ENCODE data around the gene HGF. TPM values are rescaled to one million over a fixed set of nuclear protein-coding genes. Genes with fewer than 3 reads are reported as not detected.
A peak's percentile ranks its signal among the peaks of the same experiment; 100 is the strongest.

HGF gene
- total and polyA plus RNA-seq, 2 of the 13 experiments (the other 11 are each of a cell fraction or from before 2014, with no cell fraction given) = not detected

DNA sequence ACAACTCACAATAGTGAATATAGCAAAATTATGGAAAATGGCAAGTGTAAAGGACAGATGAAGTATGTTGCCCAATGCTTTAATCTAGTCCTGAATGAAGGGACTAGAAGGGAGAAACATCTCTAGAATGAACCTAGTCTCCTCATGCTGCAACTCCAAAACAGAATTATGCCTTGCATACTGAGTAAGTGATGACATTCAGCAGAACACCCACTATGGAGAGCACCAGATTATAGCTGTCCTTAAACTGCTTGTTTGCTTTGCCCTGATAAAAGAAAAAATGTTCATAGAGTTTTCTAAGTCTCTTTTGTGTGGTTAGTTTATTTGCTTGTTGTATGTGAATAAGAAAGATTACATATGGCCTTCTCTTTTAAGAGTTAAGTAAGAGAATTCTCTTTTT, 7.8 kb upstream of the HGF start:
- Histone ChIP-seq H3K4me3 (replicated peaks in 1 of 3; ENCODE audit: insufficient read depth in 1 of 3, low read depth in 2 of 3, low read length in 3 of 3) (no peak overlapping the region), H3K36me3 (replicated peaks in 1 of 2; ENCODE audit: control insufficient read depth in 1 of 2, insufficient read depth in 2 of 2, low read length in 2 of 2) (no peaks in the 10 kb centered on the region), H3K4me1 (ENCODE audit: insufficient read depth, low read length) (no peaks in the 10 kb centered on the region), H4K20me1 (ENCODE audit: insufficient read depth, low read length) (no peaks in the 10 kb centered on the region), H3K27ac (ENCODE audit: extremely low read length, insufficient read depth, low read length) (no peak overlapping the region), H3K27me3 (ENCODE audit: control insufficient read depth in 1 of 2, insufficient read depth in 2 of 2, low read length in 2 of 2) (no peaks in the 10 kb centered on the region), H3K79me2 (ENCODE audit: insufficient read depth, low read length) (no peaks in the 10 kb centered on the region), H2AFZ (ENCODE audit: low read length) (no peak overlapping the region), H3K4me2 (ENCODE audit: low read depth, low read length) (no peak overlapping the region), H3K9me3 (ENCODE audit: low read length) (no peaks in the 10 kb centered on the region), H3K9ac (ENCODE audit: insufficient read depth, low read depth, low read length) (no peak overlapping the region)
- BruUV-seq (replicated peaks) = no TSS peak
- TF ChIP-seq ZNF850 (CRISPR knock-in tag; conservative IDR thresholded peaks at IDR 0.05) = no peak
- no peak for TF ChIP-seq KAT8 (CRISPR knock-in tag; IDR thresholded peaks at IDR 0.05)
- CTCF ChIA-PET (ENCODE audit: low intra/inter-chr PET ratio, low total read pairs) = interaction anchor here (1.5 kb wide), 1 partner anchor 278 kb away, joined by 6 read pairs; no protein-coding TSS in a partner anchor
- ATAC-seq = no peak
- in situ Hi-C loops (cut with HindIII; ENCODE audit: extremely low pct_ligation_motif_present, low pct_unique_long_range_greater_than_20kb) (no loop called here), intact Hi-C loops (cut with micrococcal nuclease; ENCODE audit: unreplicated experiment) (loop anchor here (1.0 kb wide), 1 partner anchor 278 kb away; no protein-coding TSS in a partner anchor)
- no peak for FAIRE-seq
- DNase-seq (ENCODE audit: low spot score) = no peak
- POLR2A ChIA-PET = no interaction called here

DNA sequence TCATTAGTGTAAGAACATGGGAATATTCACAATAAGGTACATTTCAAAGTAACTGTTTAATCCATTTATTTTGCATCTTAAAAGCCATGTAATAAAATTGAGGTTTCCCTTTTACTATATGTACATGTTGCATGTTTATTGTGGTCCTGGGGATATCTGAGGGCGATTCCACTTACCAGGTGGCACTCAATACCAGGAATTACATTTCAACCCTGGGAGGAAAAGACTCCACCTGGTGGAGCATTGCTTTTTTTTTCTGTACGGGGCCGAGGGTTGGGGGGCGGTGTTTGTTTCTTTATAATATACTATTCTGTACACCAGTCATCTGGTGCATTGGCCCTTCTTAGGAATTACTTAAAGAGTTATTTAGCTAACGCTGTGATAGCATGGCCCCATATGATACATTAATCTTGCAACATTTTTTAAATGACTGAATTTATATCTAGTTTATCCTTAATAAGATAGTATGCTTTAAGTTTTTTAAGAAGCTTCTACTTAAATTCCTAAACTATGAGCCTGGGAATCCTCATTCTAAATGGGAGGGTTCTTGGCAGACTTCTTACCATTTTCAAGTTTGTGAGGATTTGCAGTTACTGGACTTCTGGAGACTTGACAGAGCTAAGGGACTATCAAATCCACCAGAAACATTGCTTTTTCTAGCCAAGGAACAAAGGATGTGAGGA, 7.2 kb upstream of the HGF start:
- in situ Hi-C loops (cut with HindIII; ENCODE audit: extremely low pct_ligation_motif_present, low pct_unique_long_range_greater_than_20kb) = no loop called here
- BruUV-seq (replicated peaks) = no TSS peak

More for the DNA sequence above, 7.2 kb upstream of the HGF start:
- Histone ChIP-seq H3K27me3 (ENCODE audit: control insufficient read depth in 1 of 2, insufficient read depth in 2 of 2, low read length in 2 of 2) (no peaks in the 10 kb centered on the region), H3K9me3 (ENCODE audit: low read length) (no peaks in the 10 kb centered on the region), H3K36me3 (replicated peaks in 1 of 2; ENCODE audit: control insufficient read depth in 1 of 2, insufficient read depth in 2 of 2, low read length in 2 of 2) (no peaks in the 10 kb centered on the region), H3K27ac (ENCODE audit: extremely low read length, insufficient read depth, low read length) (no peak overlapping the region), H3K4me2 (ENCODE audit: low read depth, low read length) (no peak overlapping the region), H2AFZ (ENCODE audit: low read length) (no peak overlapping the region), H3K79me2 (ENCODE audit: insufficient read depth, low read length) (no peaks in the 10 kb centered on the region), H3K9ac (ENCODE audit: insufficient read depth, low read depth, low read length) (no peak overlapping the region), H4K20me1 (ENCODE audit: insufficient read depth, low read length) (no peaks in the 10 kb centered on the region), H3K4me3 (replicated peaks in 1 of 3; ENCODE audit: insufficient read depth in 1 of 3, low read depth in 2 of 3, low read length in 3 of 3) (no peak overlapping the region), H3K4me1 (ENCODE audit: insufficient read depth, low read length) (no peaks in the 10 kb centered on the region)
- POLR2A ChIA-PET = no interaction called here
- intact Hi-C loops (cut with micrococcal nuclease; ENCODE audit: unreplicated experiment) = loop anchor here (1.0 kb wide), 1 partner anchor 278 kb away; no protein-coding TSS in a partner anchor
- 2% methylated on average over 5 of the region's 5 CpGs for WGBS (ENCODE audit: low lambda C conversion rate)
- CTCF ChIA-PET (ENCODE audit: low intra/inter-chr PET ratio, low total read pairs) = interaction anchor here (1.5 kb wide), 1 partner anchor 278 kb away, joined by 6 read pairs; no protein-coding TSS in a partner anchor
- ATAC-seq (no peak; the same call in 2 of the 3 replicates), FAIRE-seq (no peak), DNase-seq (ENCODE audit: low spot score) (peak; percentile 0)
- TF ChIP-seq ETV5 (CRISPR knock-in tag; IDR thresholded peaks at IDR 0.05; ENCODE audit: borderline replicate concordance) (no peak), SMC3 (IDR thresholded peaks at IDR 0.05; ENCODE audit: low read length) (peak; percentile 3; the same call in 1 of the 2 replicates), ZNF607 (CRISPR knock-in tag; IDR thresholded peaks at IDR 0.05; ENCODE audit: borderline replicate concordance) (no peak), FOXM1 (CRISPR knock-in tag; IDR thresholded peaks at IDR 0.05) (no peak), ZNF143 (CRISPR knock-in tag; IDR thresholded peaks at IDR 0.05) (no peak), GTF3A (CRISPR knock-in tag; conservative IDR thresholded peaks at IDR 0.05) (no peak)
- TF ChIP-seq, protein P1, sequence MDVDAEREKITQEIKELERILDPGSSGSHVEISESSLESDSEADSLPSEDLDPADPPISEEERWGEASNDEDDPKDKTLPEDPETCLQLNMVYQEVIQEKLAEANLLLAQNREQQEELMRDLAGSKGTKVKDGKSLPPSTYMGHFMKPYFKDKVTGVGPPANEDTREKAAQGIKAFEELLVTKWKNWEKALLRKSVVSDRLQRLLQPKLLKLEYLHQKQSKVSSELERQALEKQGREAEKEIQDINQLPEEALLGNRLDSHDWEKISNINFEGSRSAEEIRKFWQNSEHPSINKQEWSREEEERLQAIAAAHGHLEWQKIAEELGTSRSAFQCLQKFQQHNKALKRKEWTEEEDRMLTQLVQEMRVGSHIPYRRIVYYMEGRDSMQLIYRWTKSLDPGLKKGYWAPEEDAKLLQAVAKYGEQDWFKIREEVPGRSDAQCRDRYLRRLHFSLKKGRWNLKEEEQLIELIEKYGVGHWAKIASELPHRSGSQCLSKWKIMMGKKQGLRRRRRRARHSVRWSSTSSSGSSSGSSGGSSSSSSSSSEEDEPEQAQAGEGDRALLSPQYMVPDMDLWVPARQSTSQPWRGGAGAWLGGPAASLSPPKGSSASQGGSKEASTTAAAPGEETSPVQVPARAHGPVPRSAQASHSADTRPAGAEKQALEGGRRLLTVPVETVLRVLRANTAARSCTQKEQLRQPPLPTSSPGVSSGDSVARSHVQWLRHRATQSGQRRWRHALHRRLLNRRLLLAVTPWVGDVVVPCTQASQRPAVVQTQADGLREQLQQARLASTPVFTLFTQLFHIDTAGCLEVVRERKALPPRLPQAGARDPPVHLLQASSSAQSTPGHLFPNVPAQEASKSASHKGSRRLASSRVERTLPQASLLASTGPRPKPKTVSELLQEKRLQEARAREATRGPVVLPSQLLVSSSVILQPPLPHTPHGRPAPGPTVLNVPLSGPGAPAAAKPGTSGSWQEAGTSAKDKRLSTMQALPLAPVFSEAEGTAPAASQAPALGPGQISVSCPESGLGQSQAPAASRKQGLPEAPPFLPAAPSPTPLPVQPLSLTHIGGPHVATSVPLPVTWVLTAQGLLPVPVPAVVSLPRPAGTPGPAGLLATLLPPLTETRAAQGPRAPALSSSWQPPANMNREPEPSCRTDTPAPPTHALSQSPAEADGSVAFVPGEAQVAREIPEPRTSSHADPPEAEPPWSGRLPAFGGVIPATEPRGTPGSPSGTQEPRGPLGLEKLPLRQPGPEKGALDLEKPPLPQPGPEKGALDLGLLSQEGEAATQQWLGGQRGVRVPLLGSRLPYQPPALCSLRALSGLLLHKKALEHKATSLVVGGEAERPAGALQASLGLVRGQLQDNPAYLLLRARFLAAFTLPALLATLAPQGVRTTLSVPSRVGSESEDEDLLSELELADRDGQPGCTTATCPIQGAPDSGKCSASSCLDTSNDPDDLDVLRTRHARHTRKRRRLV (CRISPR knock-in tag; IDR thresholded peaks at IDR 0.05) = no peak
- TF ChIP-seq, protein P2, sequence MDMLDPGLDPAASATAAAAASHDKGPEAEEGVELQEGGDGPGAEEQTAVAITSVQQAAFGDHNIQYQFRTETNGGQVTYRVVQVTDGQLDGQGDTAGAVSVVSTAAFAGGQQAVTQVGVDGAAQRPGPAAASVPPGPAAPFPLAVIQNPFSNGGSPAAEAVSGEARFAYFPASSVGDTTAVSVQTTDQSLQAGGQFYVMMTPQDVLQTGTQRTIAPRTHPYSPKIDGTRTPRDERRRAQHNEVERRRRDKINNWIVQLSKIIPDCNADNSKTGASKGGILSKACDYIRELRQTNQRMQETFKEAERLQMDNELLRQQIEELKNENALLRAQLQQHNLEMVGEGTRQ (IDR thresholded peaks at IDR 0.05; ENCODE audit: low read depth, low read length) = no peak
- TF ChIP-seq, protein P2 (CRISPR knock-in tag; IDR thresholded peaks at IDR 0.05; ENCODE audit: borderline replicate concordance) = no peak

Data from HepG2 (cell line).